Subcutaneous adipose tissue (tissue), 4 donors: ENCODE data around the gene ZMAT3. TPM values are rescaled to one million over a fixed set of nuclear protein-coding genes. Genes with fewer than 3 reads are reported as not detected.

Experiments used
- CTCF ChIP-seq: fragments of 450-650 bp; IDR thresholded peaks from one replicate; pipeline ENCODE4 v1.5.1; 2016; ENCODE audit warnings: low read depth, mild to moderate bottlenecking, control low read depth, antibody characterized with exemption, moderate library complexity
- total RNA-seq, 4 donors: library from RNA; depleted of rRNA; stranded (reverse); fragments of >200 nt; gene quantifications; one replicate each; pipeline ENCODE4 v1.1.0, GENCODE V29; 2016

ZMAT3 gene
- total RNA-seq, 4 donors from 2014 or later = 7.3 to 16.5 (median 10.7) TPM

- TF ChIP-seq CTCF = no peak
These were observed 56.0 kb downstream of the ZMAT3 start for GRCh38 chr3:179015551-179016020.

- TF ChIP-seq CTCF = no peak
These were observed 65.9 kb downstream of the ZMAT3 start for GRCh38 chr3:179005706-179006105.

DNA sequence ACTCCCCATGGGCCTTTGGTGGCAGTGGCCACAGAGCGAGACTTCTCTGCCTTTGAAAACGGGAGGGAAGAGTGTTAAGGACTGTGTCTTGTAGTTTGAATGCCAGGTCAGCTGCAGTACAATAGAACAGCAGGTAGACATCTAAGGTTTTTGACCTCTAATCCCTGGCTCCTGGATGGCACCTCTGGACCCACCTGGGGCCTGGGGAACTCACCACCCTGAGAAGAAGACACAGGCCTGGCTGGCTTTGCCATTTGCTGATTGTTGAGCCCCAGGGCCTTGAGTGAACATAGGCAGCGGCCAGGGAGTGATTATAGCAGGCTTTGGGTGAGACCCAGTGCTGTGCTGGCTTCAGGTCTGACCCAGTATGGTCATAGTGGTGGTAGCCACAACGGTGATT is 66.4 kb downstream of the ZMAT3 start:
- TF ChIP-seq CTCF = no peak

DNA sequence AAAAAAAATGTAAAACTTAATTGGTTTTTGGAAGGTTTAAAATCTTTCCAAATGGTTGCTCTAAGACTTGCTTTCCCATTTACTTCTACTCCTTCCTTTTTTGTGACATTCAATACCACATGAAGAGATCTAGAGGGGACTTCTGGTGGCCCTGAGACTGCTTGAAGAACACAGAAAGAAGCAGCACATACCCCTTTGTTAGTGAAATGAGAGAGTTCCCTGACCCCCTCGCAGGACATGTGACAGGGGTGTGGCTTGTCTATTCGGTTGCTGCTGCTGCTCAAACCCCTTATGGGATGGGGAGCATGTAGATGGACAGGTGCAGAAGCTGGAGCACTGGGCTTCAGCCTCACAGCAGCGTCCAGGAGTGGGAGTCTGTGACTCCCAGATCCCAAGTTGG is 71.0 kb downstream of the ZMAT3 start:
- TF ChIP-seq CTCF = no peak

DNA sequence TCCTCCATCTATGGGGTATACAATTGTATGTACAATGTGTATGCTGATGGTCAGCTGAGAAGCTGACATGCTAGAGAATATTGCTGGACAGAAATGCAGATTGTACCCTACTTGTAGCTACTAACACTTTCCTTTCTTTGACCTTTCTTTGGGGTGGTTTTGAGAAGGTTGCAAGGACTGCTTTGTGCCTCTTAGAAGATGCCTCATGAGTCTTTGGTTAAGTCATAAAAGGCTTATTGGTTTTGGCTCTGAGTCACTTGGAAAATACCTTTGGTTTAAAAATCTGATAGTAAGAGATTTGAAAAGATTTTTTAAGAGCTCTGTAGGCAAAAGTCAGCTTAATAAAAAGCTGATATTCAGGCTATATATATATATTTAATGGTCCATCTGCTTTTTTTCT is 71.5 kb downstream of the ZMAT3 start:
- no peak for TF ChIP-seq CTCF

GRCh38 chr3:178996399-178996798 is 75.2 kb downstream of the ZMAT3 start:
- no peak for TF ChIP-seq CTCF

- no peak for TF ChIP-seq CTCF
These were observed 81.3 kb downstream of the ZMAT3 start for GRCh38 chr3:178990293-178990692.
